ENCODE measurements around the gene ANGPTL4.

The ANGPTL4 gene

GRCh38 chr19:8333767-8334457, 30.0 kb upstream of the ANGPTL4 start:
- TF ChIP-seq CTCF (IDR thresholded peaks at IDR 0.05): no peak

GRCh38 chr19:8334458-8335342, 29.3 kb upstream of the ANGPTL4 start:
- no peak for TF ChIP-seq CTCF (IDR thresholded peaks at IDR 0.05)

GRCh38 chr19:8335343-8336071, 28.4 kb upstream of the ANGPTL4 start:
- TF ChIP-seq CTCF (IDR thresholded peaks at IDR 0.05): peak; percentile 10; the same call in 1 of the 2 replicates

- no peak for TF ChIP-seq CTCF (IDR thresholded peaks at IDR 0.05)
Measured at GRCh38 chr19:8336072-8336569, 27.8 kb upstream of the ANGPTL4 start.

- TF ChIP-seq CTCF (IDR thresholded peaks at IDR 0.05): no peak
Measured at GRCh38 chr19:8336660-8337059, 27.3 kb upstream of the ANGPTL4 start.

- no peak for TF ChIP-seq CTCF (IDR thresholded peaks at IDR 0.05)
Measured at GRCh38 chr19:8337728-8338127, 26.2 kb upstream of the ANGPTL4 start.

GRCh38 chr19:8338835-8339234, 25.1 kb upstream of the ANGPTL4 start:
- no peak for TF ChIP-seq CTCF (IDR thresholded peaks at IDR 0.05)

Data from LNCAP (cell line).